Measurements from ENCODE around the gene GLRX. TPM values are rescaled to one million over a fixed set of nuclear protein-coding genes. Genes with fewer than 3 reads are reported as not detected.
"Not testable (repeated sequence)": the region's sequence is repeated elsewhere in the genome, so short reads cannot be mapped to it uniquely, and the experiment has no call there.

GLRX gene, protein sequence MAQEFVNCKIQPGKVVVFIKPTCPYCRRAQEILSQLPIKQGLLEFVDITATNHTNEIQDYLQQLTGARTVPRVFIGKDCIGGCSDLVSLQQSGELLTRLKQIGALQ
- 100 to 1,000 TPM in 1 of 8 experiments, 10 to 100 TPM in 7; 16.4 to 116 (median 20.2) TPM for total RNA-seq

DNA sequence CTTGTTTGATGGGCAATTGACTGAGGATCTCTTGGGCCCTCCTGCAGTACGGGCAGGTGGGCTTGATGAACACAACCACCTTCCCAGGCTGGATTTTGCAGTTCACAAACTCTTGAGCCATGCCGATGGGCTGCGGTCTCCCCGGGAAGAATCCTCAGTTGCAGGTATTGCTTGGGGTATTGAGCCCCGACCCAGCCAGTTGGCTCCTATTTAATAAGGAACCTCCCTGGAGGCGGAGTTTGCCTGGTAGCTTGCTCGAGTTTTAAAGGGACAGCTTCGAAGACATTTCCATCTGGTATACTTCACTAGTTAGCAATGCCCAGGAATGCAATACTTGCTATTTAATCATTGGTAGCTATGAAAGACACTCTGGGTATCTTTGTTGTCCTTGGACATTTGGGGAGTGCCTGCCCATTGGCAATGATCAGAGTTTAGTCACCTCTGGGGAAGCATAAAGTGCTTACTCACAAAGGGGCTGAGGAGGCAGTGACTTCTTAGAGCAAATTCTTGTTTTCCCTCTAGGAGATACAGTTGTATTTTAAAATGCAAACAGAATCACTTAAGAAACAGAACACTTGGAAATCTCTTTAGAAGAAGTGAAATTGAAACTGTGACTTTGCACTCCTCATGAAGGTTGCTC is at the start of gene GLRX:
GLRX (minus strand) TSS at position 185 of the 640 bp plus-strand sequence; CDS start at position 121, 64 bp downstream.
- 0 to 3% (median 0%) methylated on average over 1 to 7 of the region's 8 CpGs; no CpG with 5 or more reads in 4 of the 10 experiments for WGBS, 10 experiments
- peaks cover 18% of the 10 kb centered on the region in 2 donors for H3K4me1 ChIP-seq (replicated peaks in 1 of 2)
- in situ Hi-C loops (cut with MboI; ENCODE audit: low pct_unique_long_range_greater_than_20kb in 2 of 9, low sequenced_read_pairs in 9 of 9, unreplicated experiment in 9 of 9): no loop called here
- peak; percentile 70 to 90 (median 77) for ATAC-seq (replicated peaks in 6 of 8)
- H3K4me3 ChIP-seq: peak within 1 kb of the TSS; percentile 45 to 69 (median 54)
- H3K27ac ChIP-seq: peak within 1 kb of the TSS; percentile 8 to 42

DNA sequence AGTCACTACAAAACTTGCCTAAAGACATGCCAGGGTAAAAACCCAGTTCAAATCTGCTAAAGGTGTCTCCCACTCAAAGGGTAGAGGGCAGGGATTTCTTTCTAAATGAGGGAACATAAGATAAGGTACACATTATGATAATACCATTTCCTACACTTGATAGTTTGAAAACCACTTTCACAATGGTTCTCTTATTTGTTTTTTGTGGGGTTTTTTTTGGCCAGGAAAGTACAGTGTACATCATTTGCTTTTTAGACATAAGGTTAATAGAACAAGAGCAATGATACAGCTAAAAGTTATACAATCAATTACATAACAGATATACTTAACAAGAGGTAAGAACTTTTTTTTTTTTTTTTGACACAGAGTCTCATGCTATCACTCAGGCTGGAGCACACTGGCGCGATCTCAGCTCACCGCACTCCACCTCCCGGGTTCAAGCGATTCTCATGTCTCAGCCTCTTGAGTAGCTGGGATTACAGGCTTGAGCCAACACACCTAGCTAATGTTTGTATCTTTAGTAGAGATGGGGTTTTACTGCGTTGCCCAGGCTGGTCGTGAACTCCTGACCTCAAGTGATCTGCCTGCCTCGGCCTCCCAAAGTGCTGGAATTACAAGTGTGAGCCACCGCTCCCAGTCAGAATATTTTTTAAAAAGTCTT is 48.8 kb upstream of the GLRX start:
- no peak overlapping the region for H3K4me3 ChIP-seq
- in situ Hi-C loops (cut with MboI; ENCODE audit: low pct_unique_long_range_greater_than_20kb in 2 of 9, low sequenced_read_pairs in 9 of 9, unreplicated experiment in 9 of 9): loop anchor here in 6 of 9 experiments (25.0 kb wide), 4 partner anchors 341 to 741 kb away; no protein-coding TSS in a partner anchor
- no peaks in the 10 kb centered on the region for H3K4me1 ChIP-seq (replicated peaks in 1 of 2)
- WGBS, 10 experiments: 90 to 100% (median 98%) methylated on average over 3 to 9 of the region's 9 CpGs; no CpG with 5 or more reads in 2 of the 10 experiments
- no peak overlapping the region for H3K27ac ChIP-seq
- ATAC-seq (replicated peaks in 6 of 8): no peak

DNA sequence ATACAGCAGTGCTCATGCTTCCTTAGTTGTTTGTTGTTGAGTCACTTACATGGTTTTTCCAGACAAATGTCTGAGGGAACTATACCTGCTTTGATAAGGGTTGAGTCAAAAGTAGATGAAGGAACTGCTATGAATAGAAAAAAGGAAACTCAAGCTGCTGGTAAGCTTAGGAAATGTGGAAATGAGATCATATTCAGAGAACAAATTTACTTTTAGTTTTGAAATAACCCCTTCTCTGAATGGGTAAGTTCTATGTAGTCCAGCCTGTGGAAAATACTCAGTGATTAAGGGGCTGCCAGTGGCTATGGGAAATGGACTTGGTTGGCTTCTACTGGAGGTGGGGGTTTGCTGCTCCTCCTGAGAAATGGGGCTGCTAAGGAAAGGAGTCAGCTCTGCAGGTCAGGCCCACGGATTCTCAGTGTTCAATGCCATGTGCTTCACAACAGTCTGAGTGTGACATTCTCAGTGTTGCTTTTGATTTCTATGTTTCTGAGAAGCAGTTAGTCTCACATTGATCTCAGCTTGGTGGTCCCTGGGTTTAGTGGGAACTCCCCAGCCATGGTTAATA is 47.7 kb upstream of the GLRX start:
- 17 to 100% (median 80%) methylated on average over 1 of the region's 1 CpG; no CpG with 5 or more reads in 4 of the 10 experiments for WGBS, 10 experiments

DNA sequence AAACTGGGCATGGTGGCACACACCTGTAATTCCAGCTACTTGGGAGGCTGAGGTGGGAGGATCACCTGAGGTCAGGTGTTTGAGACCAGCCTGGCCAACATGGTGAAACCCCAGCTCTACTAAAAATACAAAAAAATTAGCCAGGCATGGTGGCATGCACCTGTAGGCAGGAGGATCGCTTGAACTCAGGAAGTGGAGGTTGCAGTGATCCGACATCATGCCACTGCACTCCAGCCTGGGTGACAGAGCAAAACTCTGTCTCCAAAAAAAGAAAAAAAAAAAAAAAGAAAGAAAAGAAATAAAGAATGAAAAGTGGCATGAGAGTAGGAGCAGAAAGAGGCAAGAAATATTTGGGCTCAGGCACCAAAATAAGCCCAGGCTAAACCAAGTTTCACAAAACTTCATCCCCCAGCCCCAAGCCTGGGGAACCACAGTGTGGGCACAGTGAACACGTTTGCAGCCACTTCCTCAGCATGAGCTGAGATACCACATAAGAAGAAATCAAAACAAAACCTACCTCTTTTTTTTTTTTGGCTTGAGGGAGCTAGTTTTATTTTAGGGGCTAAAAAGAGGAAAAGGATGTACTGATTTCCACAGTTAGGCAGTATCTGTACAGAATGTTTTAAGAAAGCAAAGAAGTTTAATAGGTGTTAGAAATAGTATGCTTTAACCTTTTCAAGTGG is 46.8 kb upstream of the GLRX start:
- not testable (repeated sequence) for ATAC-seq (replicated peaks in 6 of 8); H3K4me3 ChIP-seq; H3K4me1 ChIP-seq (replicated peaks in 1 of 2); H3K27ac ChIP-seq
- WGBS, 10 experiments: 0 to 100% (median 75%) methylated on average over 1 to 3 of the region's 3 CpGs
- in situ Hi-C loops (cut with MboI; ENCODE audit: low pct_unique_long_range_greater_than_20kb in 2 of 9, low sequenced_read_pairs in 9 of 9, unreplicated experiment in 9 of 9): loop anchor here in 7 of 9 experiments (10.0 to 25.0 kb wide), 5 partner anchors 343 to 743 kb away; no protein-coding TSS in a partner anchor

More for the DNA sequence above, 47.7 kb upstream of the GLRX start:
- peaks cover 0 to 3% of the 10 kb centered on the region in 2 donors for H3K4me1 ChIP-seq (replicated peaks in 1 of 2)
- no peak for ATAC-seq (replicated peaks in 6 of 8)
- H3K27ac ChIP-seq: no peak overlapping the region
- in situ Hi-C loops (cut with MboI; ENCODE audit: low pct_unique_long_range_greater_than_20kb in 2 of 9, low sequenced_read_pairs in 9 of 9, unreplicated experiment in 9 of 9): loop anchor here in 6 of 9 experiments (25.0 kb wide), 4 partner anchors 342 to 742 kb away; no protein-coding TSS in a partner anchor
- H3K4me3 ChIP-seq: no peak overlapping the region

DNA sequence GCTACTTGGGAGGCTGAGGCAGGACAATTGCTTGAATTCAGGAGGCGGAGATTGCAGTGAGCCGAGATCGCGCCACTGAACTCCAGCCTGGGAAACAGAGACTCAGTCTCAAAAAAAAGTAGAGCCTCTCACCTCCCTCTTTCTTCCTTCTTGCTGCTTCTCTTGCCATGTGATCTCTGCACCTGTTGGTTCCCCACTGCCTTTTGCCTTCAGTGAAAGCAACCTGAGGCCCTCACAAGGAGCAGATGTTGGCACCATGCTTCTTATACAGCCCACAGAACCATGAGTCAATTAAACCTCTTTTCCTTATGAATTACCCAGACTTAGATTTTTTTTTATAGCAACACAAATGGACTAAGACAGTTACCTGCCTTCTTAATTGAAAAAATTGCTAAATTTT is 45.6 kb upstream of the GLRX start:
- H3K27ac ChIP-seq: no peak overlapping the region
- in situ Hi-C loops (cut with MboI; ENCODE audit: low pct_unique_long_range_greater_than_20kb in 2 of 9, low sequenced_read_pairs in 9 of 9, unreplicated experiment in 9 of 9): loop anchor here in 7 of 9 experiments (10.0 to 25.0 kb wide), 5 partner anchors 344 to 744 kb away; no protein-coding TSS in a partner anchor
- 100% methylated on average over 1 to 4 of the region's 4 CpGs; no CpG with 5 or more reads in 6 of the 10 experiments for WGBS, 10 experiments
- H3K4me1 ChIP-seq (replicated peaks in 1 of 2): peaks cover 0 to 7% of the 10 kb centered on the region in 2 donors
- H3K4me3 ChIP-seq: no peak overlapping the region
- no peak for ATAC-seq (replicated peaks in 6 of 8)

DNA sequence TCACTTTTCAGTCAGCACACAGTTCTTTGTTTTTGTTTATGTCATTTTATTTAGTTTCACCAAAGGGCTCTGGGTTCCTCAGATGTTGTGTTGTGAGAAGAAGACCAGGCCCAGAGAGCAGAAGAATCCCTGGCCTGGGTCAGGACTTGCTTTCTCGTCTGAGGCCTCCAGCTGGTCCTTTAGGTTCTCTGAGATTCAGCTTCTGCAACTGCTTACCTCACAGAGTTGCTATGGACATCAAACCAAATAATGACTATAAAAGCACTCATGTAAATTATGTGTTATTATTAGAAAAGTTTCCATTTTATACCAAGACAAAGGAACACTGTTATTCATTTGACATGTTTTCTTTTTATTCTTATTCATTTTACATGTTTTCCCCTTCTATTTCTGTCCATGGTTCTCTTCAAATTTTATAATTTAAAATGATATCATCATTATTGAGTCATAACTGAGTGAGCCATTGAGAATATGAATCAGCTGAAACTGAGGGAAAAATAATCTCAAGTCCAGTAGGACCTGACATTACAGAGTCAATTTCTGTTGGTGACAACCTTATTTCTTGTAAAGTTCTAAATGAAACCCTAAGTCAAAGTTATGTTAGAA is 44.0 kb upstream of the GLRX start:
- WGBS, 10 experiments: 43 to 100% (median 85%) methylated on average over 1 of the region's 1 CpG; no CpG with 5 or more reads in 5 of the 10 experiments
- in situ Hi-C loops (cut with MboI; ENCODE audit: low pct_unique_long_range_greater_than_20kb in 2 of 9, low sequenced_read_pairs in 9 of 9, unreplicated experiment in 9 of 9): loop anchor here in 7 of 9 experiments (10.0 to 25.0 kb wide), 5 partner anchors 346 to 746 kb away; no protein-coding TSS in a partner anchor
- Histone ChIP-seq H3K4me3 (no peak overlapping the region), H3K4me1 (replicated peaks in 1 of 2) (peaks cover 0 to 11% of the 10 kb centered on the region in 2 donors), H3K27ac (no peak overlapping the region)
- ATAC-seq (replicated peaks in 6 of 8): peak in 2 of 8 experiments; percentile 49 to 52

DNA sequence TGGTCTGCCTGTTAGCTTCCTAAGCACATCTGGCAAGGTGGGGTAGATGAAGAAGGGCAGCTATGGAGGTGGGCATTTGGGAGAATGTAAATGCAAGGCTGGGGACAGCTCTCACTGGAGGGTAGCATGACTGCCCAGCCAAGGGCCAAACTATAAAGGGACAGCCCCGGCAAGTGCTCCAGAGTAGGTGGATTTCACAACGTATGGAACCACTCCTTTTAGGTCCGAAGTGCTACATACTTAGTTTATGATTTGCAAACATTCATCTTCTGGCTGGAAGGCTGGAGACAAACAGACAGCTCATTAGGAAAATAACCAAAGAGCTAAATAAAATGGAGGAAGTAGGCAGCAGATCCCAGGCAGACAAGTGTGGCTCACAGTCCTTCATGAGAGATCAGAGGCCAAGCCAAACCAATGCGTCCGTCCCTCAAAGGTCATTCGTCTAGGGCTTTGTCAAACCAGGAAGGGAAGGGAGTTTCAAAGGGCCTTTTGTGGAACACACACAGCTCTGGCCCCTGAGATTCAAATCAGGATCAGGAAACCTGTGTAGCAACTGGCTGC is 42.5 kb upstream of the GLRX start:
- peak in 1 of 8 experiments; percentile 4 for ATAC-seq (replicated peaks in 6 of 8)
- WGBS, 10 experiments: 37 to 100% (median 72%) methylated on average over 1 to 6 of the region's 6 CpGs; no CpG with 5 or more reads in 3 of the 10 experiments
- in situ Hi-C loops (cut with MboI; ENCODE audit: low pct_unique_long_range_greater_than_20kb in 2 of 9, low sequenced_read_pairs in 9 of 9, unreplicated experiment in 9 of 9): loop anchor here in 7 of 9 experiments (10.0 to 25.0 kb wide), 5 partner anchors 347 to 747 kb away; no protein-coding TSS in a partner anchor
- Histone ChIP-seq H3K27ac (no peak overlapping the region), H3K4me3 (no peak overlapping the region), H3K4me1 (replicated peaks in 1 of 2) (peaks cover 0 to 11% of the 10 kb centered on the region in 2 donors)

DNA sequence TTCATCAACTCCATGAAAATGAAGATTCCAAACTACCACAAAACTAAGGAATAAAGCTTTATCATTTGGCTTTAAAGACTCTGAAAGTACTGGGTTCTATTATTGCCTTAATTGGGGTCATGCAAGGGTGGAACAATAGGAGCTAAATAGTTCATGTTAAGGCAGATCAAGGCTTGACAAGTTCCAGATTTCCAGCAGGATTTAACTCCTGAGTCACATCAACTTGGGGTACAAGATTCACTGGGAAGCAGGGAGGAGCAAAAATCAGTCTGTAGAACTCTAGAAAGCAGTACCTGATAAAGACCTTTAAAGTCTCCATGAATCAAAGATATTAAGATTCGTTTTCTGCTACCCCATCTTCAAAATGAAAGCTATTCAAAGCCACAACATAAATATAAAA is 41.9 kb upstream of the GLRX start:
- H3K27ac ChIP-seq: no peak overlapping the region
- in situ Hi-C loops (cut with MboI; ENCODE audit: low pct_unique_long_range_greater_than_20kb in 2 of 9, low sequenced_read_pairs in 9 of 9, unreplicated experiment in 9 of 9): loop anchor here in 7 of 9 experiments (10.0 to 25.0 kb wide), 5 partner anchors 348 to 748 kb away; no protein-coding TSS in a partner anchor
- WGBS, 10 experiments: 83 to 100% (median 100%) methylated on average over 1 of the region's 1 CpG; no CpG with 5 or more reads in 4 of the 10 experiments
- ATAC-seq (replicated peaks in 6 of 8): no peak
- H3K4me3 ChIP-seq: no peak overlapping the region
- peaks cover 1 to 13% of the 10 kb centered on the region in 2 donors for H3K4me1 ChIP-seq (replicated peaks in 1 of 2)

DNA sequence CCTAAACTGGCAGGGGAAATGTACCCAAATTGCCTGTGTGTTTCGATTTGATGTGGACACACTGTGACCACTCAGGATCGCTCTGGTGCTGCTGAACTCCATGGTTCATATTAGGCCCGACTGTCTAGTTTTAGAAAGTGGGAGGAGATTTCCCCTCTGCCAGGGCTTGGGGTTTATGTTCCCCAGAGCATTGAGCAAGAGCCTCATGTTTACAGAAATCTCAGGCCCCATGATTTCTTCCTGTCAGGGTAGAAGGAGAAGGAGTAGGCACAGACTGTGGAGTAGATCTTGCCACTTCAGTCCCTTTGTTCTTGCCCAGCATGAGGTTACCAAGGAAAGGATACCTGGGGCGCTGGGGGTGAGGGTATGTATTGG is 40.8 kb upstream of the GLRX start:
- ATAC-seq (replicated peaks in 6 of 8): no peak
- WGBS, 10 experiments: 67 to 100% (median 71%) methylated on average over 1 to 3 of the region's 4 CpGs; no CpG with 5 or more reads in 5 of the 10 experiments
- H3K27ac ChIP-seq: no peak overlapping the region
- H3K4me1 ChIP-seq (replicated peaks in 1 of 2): peaks cover 5 to 19% of the 10 kb centered on the region in 2 donors
- no peak overlapping the region for H3K4me3 ChIP-seq
- in situ Hi-C loops (cut with MboI; ENCODE audit: low pct_unique_long_range_greater_than_20kb in 2 of 9, low sequenced_read_pairs in 9 of 9, unreplicated experiment in 9 of 9): loop anchor here in 7 of 9 experiments (10.0 to 25.0 kb wide), 5 partner anchors 349 to 749 kb away; no protein-coding TSS in a partner anchor

DNA sequence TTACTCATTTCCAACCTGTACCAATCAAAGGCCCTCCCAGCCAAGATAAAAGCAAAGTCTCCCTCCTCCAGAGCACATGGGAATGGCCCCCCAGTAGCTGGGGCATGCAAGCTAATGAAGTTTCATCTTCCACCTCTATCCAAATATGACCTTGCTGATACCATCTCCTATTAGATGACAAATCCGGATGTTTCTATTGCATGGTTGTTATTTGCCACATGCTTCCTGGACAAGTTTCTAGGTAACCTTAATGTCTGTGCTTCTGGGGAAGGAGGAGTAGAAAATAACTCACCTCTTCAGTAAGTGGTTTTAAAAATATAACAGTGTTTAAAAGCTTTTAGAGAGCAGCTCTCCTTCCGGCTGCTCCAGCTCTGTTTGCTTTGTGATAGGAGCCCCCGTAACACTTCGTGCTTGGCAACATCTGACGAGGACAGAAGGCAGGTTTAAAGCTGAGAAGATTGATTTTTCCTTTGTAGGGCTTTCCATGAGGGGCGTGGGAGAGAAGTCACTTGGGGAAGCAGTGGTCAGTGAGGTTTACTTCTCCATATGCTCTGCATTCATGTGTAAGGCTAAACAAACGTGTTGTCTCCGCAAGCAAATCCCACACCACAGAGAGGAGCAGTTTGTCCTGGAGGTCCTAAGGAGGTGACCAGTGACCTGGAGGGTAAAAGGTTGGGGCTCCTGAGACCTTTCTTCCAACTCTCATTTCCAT is 40.3 kb upstream of the GLRX start:
- peak in 1 of 8 experiments; percentile 1 for ATAC-seq (replicated peaks in 6 of 8)
- Histone ChIP-seq H3K4me3 (no peak overlapping the region), H3K27ac (no peak overlapping the region), H3K4me1 (replicated peaks in 1 of 2) (peaks cover 10 to 22% of the 10 kb centered on the region in 2 donors)
- 33 to 95% (median 83%) methylated on average over 1 to 8 of the region's 8 CpGs; no CpG with 5 or more reads in 3 of the 10 experiments for WGBS, 10 experiments
- in situ Hi-C loops (cut with MboI; ENCODE audit: low pct_unique_long_range_greater_than_20kb in 2 of 9, low sequenced_read_pairs in 9 of 9, unreplicated experiment in 9 of 9): loop anchor here in 7 of 9 experiments (10.0 to 25.0 kb wide), 5 partner anchors 349 to 749 kb away; no protein-coding TSS in a partner anchor

Data from motor neuron (in vitro differentiated cells).